K562 (cell line): ENCODE measurements around the gene SULT2A1. TPM values are rescaled to one million over a fixed set of nuclear protein-coding genes. Genes with fewer than 3 reads are reported as not detected.

ENCODE experiments used
- DDX20 ChIP-seq: fragments of 450-650 bp; IDR thresholded peaks from 2 replicates; pipeline ENCODE4 v1.6.1; 2016; ENCODE audit warnings: missing genetic modification characterization, low read depth, mild to moderate bottlenecking, missing compliant biosample characterization, moderate library complexity
- EWSR1 ChIP-seq: fragments of 450-650 bp; IDR thresholded peaks from 2 replicates; pipeline ENCODE4 v1.6.1; 2018; ENCODE audit warnings: borderline replicate concordance, mild to moderate bottlenecking, low read depth, moderate library complexity; ENCODE audit not compliant: partially characterized antibody
- FOS ChIP-seq: IDR thresholded peaks from 3 replicates; pipeline ENCODE4 v1.6.1; 2011; ENCODE audit not compliant: insufficient read length; ENCODE audit errors: extremely low read depth
- FOSL1 ChIP-seq: fragments of 200-800 bp; sonication (Bioruptor generic); conservative IDR thresholded peaks from 2 replicates; pipeline ENCODE4 v1.6.1; 2016; ENCODE audit warnings: missing genetic modification characterization, missing compliant biosample characterization
- HNRNPL ChIP-seq: fragments of 200-400 bp; formaldehyde crosslinking; IDR thresholded peaks from 2 replicates; pipeline ENCODE4 v1.6.1; 2017; ENCODE audit warnings: low read depth, mild to moderate bottlenecking, low read length
- IFI16 ChIP-seq: fragments of 250-450 bp; sonication (Bioruptor Pico); IDR thresholded peaks from 2 replicates; pipeline ENCODE4 v2.1.2; 2022; ENCODE audit warnings: mild to moderate bottlenecking, inconsistent platforms
- KAT8 ChIP-seq: fragments of 450-650 bp; IDR thresholded peaks from 2 replicates; pipeline ENCODE4 v1.6.1; 2016; ENCODE audit warnings: low read depth, mild to moderate bottlenecking
- KLF13 ChIP-seq: fragments of 450-650 bp; IDR thresholded peaks from 2 replicates; pipeline ENCODE4 v1.6.1; 2016; ENCODE audit warnings: missing genetic modification characterization, low read depth, mild to moderate bottlenecking, missing compliant biosample characterization, moderate library complexity, borderline replicate concordance
- MAFF ChIP-seq: IDR thresholded peaks from 2 replicates; pipeline ENCODE4 v1.6.1; 2012; ENCODE audit warnings: low read length, improper control_type of control experiment
- MAZ ChIP-seq, 2 experiments: fragments of 450-650 bp in 1 of 2; sonication (generic) in 1 of 2; formaldehyde crosslinking; IDR thresholded peaks in 1 of 2; conservative IDR thresholded peaks in 1 of 2; 2 replicates each; pipeline versions ENCODE4 v1.4.0 to v1.5.0; 2020; ENCODE audit warnings: mild to moderate bottlenecking in 1 of 2, missing genetic modification reagents in 1 of 2
- NEUROD1 ChIP-seq: fragments of 150-350 bp; IDR thresholded peaks from 2 replicates; pipeline ENCODE4 v1.6.1; 2014; ENCODE audit warnings: borderline replicate concordance, low read length, low read depth; ENCODE audit not compliant: partially characterized antibody
- NONO ChIP-seq, 2 experiments: fragments of 200-400 bp in 1 of 2; fragments of 450-650 bp in 1 of 2; formaldehyde crosslinking in 1 of 2; IDR thresholded peaks; 2 replicates each; pipeline ENCODE4 v1.6.1; 2017; ENCODE audit warnings: low read depth in 2 of 2, mild to moderate bottlenecking in 2 of 2, moderate library complexity in 2 of 2, low read length in 1 of 2
- NR4A1 ChIP-seq, 2 experiments: fragments of 250-450 bp in 1 of 2; fragments of 450-650 bp in 1 of 2; sonication (Bioruptor Pico) in 1 of 2; IDR thresholded peaks; 2 replicates each; pipeline versions ENCODE4 v1.4.0 to v1.6.1; 2016 to 2020; ENCODE audit warnings: mild to moderate bottlenecking in 2 of 2, missing compliant biosample characterization in 1 of 2, missing genetic modification characterization in 1 of 2, moderate library complexity in 1 of 2
- SAFB2 ChIP-seq: fragments of 200-400 bp; formaldehyde crosslinking; IDR thresholded peaks from 2 replicates; pipeline ENCODE4 v1.6.1; 2018; ENCODE audit warnings: borderline replicate concordance, low read length, low read depth, moderate library complexity; ENCODE audit not compliant: severe bottlenecking
- SIRT6 ChIP-seq: IDR thresholded peaks from one replicate; pipeline ENCODE4 v1.6.1; 2012; ENCODE audit warnings: low read depth, mild to moderate bottlenecking, control low read depth, inconsistent platforms, low read length, moderate library complexity
- TAF1 ChIP-seq: IDR thresholded peaks from 2 replicates; pipeline ENCODE4 v1.6.1; 2011; ENCODE audit warnings: mild to moderate bottlenecking, low read length, moderate library complexity; ENCODE audit not compliant: insufficient read depth, control insufficient read depth, severe bottlenecking; ENCODE audit errors: extremely low read depth
- TCF3 ChIP-seq: sonication (generic); formaldehyde crosslinking; IDR thresholded peaks from 2 replicates; pipeline ENCODE4 v1.4.0; 2020; ENCODE audit warnings: mild to moderate bottlenecking, missing genetic modification reagents
- TEAD2 ChIP-seq: fragments of 450-650 bp; IDR thresholded peaks from 2 replicates; pipeline ENCODE4 v1.6.1; 2016; ENCODE audit warnings: missing genetic modification characterization, control low read depth, missing compliant biosample characterization
- U2AF2 ChIP-seq: fragments of 200-400 bp; formaldehyde crosslinking; optimal IDR thresholded peaks from 2 replicates; pipeline ENCODE3; 2017; ENCODE audit warnings: low read depth, mild to moderate bottlenecking, low read length
- ZFX ChIP-seq: sonication (generic); formaldehyde crosslinking; IDR thresholded peaks from 2 replicates; pipeline ENCODE4 v1.8.0; 2022; ENCODE audit warnings: mild to moderate bottlenecking, missing genetic modification reagents, moderate library complexity
- ZNF140 ChIP-seq: fragments of 250-450 bp; sonication (Bioruptor Pico); IDR thresholded peaks from 2 replicates; pipeline ENCODE4 v1.8.0; 2021; ENCODE audit warnings: moderate library complexity, mild to moderate bottlenecking, inconsistent platforms
- ZNF165 ChIP-seq: fragments of 250-450 bp; sonication (Bioruptor Pico); IDR thresholded peaks from 2 replicates; pipeline ENCODE4 v1.4.0; 2020; ENCODE audit warnings: borderline replicate concordance
- ZNF175 ChIP-seq: fragments of 200-800 bp; sonication (Bioruptor generic); IDR thresholded peaks from 2 replicates; pipeline ENCODE4 v1.6.1; 2016; ENCODE audit warnings: low read depth, mild to moderate bottlenecking, missing genetic modification characterization, missing compliant biosample characterization
- ZNF274 ChIP-seq: IDR thresholded peaks from 2 replicates; pipeline ENCODE4 v1.6.1; 2011; ENCODE audit warnings: low read depth, mild to moderate bottlenecking, low read length, moderate library complexity, borderline replicate concordance
- ZNF507 ChIP-seq: conservative IDR thresholded peaks from 2 replicates; pipeline ENCODE4 v1.6.1; 2017; ENCODE audit warnings: missing genetic modification characterization, missing compliant biosample characterization
- polyA plus RNA-seq, 8 experiments: library from polyadenylated mRNA; depleted of rRNA in 4 of 8; stranded (reverse) in 5 of 8; unstranded in 3 of 8; fragments of >200 nt; fragmentation: Nextera tagmentation in 2 of 8; fragmentation: Illumina TruSeq in 1 of 8; extraction: Ambion mirVana in 2 of 8; extraction: Trizol in 1 of 8; gene quantifications; 2 replicates each; pipeline versions ENCODE4 v1.2.1 to v1.2.3, GENCODE V29; 2011 to 2014; ENCODE audit warnings: inconsistent platforms in 1 of 8, missing spikeins in 1 of 8
- total RNA-seq, 7 experiments: library from RNA; depleted of rRNA in 6 of 7; stranded (reverse); fragments of >200 nt in 6 of 7; fragmentation: Illumina TruSeq in 2 of 7; extraction: Trizol in 2 of 7; gene quantifications; 2 replicates each; pipeline versions ENCODE4 v1.2.1 to v1.2.3, GENCODE V29; 2011 to 2021; ENCODE audit warnings: low replicate concordance in 1 of 7
- TF ChIP-seq, protein P1 (sequence below): fragments of 250-450 bp; sonication (Bioruptor Pico); IDR thresholded peaks from 2 replicates; pipeline ENCODE4 v1.5.0; 2020; ENCODE audit warnings: mild to moderate bottlenecking, borderline replicate concordance

Gene SULT2A1
- total and polyA plus RNA-seq, 9 of the 15 experiments (the other 6 are each of a cell fraction or from before 2014, with no cell fraction given), result 0.03 to 0.25 (median 0.07) TPM; not detected in 4

DNA sequence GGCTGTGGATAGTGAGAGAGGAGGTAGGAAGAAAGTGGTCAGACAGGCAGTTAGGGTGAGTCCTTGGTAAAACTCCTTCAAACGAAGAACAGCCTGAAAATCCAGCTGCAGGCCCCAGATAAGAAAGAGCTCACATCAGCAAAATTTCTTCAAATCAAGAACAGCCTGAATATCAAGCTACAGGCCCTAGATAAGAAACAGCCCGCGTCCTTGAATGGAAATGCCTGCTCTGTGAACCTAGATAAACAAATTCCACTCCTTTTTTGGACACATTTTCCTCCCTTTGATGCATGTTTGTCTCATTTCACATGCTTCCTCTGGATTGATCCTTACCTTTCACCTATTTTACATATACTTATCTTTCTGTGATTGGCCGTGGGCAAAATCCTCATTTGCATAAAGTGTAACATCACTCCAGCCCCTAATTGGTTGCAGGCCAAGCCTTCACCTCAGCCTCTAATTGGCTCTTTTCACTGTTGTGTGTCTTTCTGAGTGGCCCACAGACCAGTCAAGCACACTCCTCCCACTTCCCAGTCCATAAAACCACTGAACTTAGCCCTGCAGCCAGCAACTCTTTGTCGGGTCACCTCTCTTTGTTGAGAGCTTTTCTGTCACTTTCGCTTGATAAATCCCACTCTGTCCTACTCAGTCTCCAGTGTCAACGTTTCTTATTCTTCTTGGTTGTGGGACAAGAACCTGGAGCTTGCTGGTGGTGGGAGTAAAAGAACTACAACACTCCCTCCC lies 6.0 kb upstream of the SULT2A1 start (continued):
- peak; percentile 85 for TF ChIP-seq ZNF274
- peak; percentile 91 for TF ChIP-seq TEAD2 (tag)
- no peak; a peak in 1 of 4 replicates for TF ChIP-seq MAZ (CRISPR knock-in tag; conservative IDR thresholded peaks at IDR 0.05 in 1 of 2, IDR thresholded peaks at IDR 0.05 in 1 of 2)
- TF ChIP-seq SAFB2, result no peak
- no peak for TF ChIP-seq EWSR1
- no peak for TF ChIP-seq SIRT6
- TF ChIP-seq TCF3 (CRISPR knock-in tag), result peak; percentile 99
- TF ChIP-seq FOS, result peak; percentile 88
- TF ChIP-seq HNRNPL, result no peak
- no peak for TF ChIP-seq KAT8
- peak in 1 of 2 experiments; percentile 65; a peak in 1 of 4 replicates for TF ChIP-seq NONO (IDR thresholded peaks at IDR 0.05; ENCODE audit: low read depth in 2 of 2, low read length in 1 of 2)
- no peak for TF ChIP-seq KLF13
- no peak for TF ChIP-seq IFI16
- TF ChIP-seq ZNF175 (CRISPR knock-in tag), result peak; percentile 97
- peak; percentile 88 for TF ChIP-seq FOSL1 (tag)
- no peak for TF ChIP-seq ZNF507 (tag)
- peak; percentile 57 for TF ChIP-seq NEUROD1
- no peak for TF ChIP-seq U2AF2
- TF ChIP-seq MAFF, result peak; percentile 100
- TF ChIP-seq ZNF140, result no peak
- TF ChIP-seq ZFX (CRISPR knock-in tag), result 0 out of 2 replicates have a peak, but pooled peaks have one; percentile 35
- peak; percentile 25 for TF ChIP-seq TAF1
- TF ChIP-seq DDX20 (tag), result no peak
- TF ChIP-seq NR4A1 (CRISPR knock-in tag; IDR thresholded peaks at IDR 0.05), result no peak
- TF ChIP-seq NR4A1 (tag; IDR thresholded peaks at IDR 0.05), result peak; percentile 92; the same call in 1 of the 2 replicates
- TF ChIP-seq ZNF165 (CRISPR knock-in tag), result no peak
- TF ChIP-seq, protein P1, sequence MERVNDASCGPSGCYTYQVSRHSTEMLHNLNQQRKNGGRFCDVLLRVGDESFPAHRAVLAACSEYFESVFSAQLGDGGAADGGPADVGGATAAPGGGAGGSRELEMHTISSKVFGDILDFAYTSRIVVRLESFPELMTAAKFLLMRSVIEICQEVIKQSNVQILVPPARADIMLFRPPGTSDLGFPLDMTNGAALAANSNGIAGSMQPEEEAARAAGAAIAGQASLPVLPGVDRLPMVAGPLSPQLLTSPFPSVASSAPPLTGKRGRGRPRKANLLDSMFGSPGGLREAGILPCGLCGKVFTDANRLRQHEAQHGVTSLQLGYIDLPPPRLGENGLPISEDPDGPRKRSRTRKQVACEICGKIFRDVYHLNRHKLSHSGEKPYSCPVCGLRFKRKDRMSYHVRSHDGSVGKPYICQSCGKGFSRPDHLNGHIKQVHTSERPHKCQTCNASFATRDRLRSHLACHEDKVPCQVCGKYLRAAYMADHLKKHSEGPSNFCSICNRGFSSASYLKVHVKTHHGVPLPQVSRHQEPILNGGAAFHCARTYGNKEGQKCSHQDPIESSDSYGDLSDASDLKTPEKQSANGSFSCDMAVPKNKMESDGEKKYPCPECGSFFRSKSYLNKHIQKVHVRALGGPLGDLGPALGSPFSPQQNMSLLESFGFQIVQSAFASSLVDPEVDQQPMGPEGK (CRISPR knock-in tag), result no peak
